Muscle of arm (tissue), 12 donors: ENCODE measurements around the gene USP47. TPM values are rescaled to one million over a fixed set of nuclear protein-coding genes. Genes with fewer than 3 reads are reported as not detected.

ENCODE experiments used
- DNase-seq: peaks from one replicate; pipeline ENCODE4 v3.0.0-alpha.2; 2013
- polyA plus RNA-seq, 12 donors: library from polyadenylated mRNA; unstranded; fragments of 120-200 nt; gene quantifications; one replicate each; pipeline ENCODE4 v1.2.1, GENCODE V29; 2013; ENCODE audit not compliant: insufficient read length in 12 of 12

The USP47 gene
- polyA plus RNA-seq, 12 donors = 60.4 to 85.4 (median 71.5) TPM; not detected in 1

GRCh38 chr11:11979488-11980117 lies 137.8 kb downstream of the USP47 start:
- DNase-seq = peak; percentile 56

GRCh38 chr11:11980200-11980599 lies 138.4 kb downstream of the USP47 start:
- DNase-seq = no peak

DNA sequence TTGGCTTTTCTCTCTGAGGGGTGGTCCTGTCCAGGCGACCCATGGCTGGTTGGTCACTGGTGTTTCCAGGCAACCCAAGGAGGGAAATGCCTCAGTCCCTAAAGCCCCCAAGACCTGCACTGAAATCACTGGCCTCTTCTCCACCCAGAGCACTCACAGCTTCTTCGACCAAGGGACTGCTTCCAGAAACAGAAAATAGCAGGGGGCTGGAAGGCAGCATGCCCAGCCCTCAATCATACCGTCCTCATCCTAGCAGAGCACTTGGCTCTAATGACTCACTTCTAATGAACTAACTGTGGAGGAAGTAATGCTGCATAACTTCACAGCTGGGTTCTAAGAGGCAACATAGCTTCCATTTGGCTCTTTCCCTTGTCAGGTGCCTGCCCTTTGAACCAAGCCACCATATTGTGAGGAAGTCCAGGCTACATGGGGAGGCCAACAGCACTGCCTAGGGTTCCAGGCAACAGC lies 139.1 kb downstream of the USP47 start:
- no peak for DNase-seq

DNA sequence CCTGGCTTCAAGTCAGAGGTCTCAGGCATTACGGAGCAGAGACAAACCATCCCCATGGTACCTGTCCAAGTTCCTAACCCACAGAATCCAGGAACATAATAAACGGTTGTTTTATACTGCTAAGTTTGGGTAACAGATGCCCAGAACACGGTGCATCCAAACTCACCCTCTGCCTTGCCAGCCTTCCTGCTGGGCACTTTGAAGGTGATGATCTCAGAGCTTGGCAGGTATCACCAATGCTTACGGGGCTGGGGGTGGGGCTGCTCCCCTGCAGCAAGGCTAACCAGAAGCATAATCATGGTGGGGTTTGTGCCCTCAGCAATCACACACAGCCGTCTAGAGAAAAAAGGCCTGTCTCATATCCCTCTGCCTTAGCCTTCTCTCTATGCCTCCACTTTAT lies 139.6 kb downstream of the USP47 start:
- DNase-seq = no peak

GRCh38 chr11:11981840-11982239 lies 140.1 kb downstream of the USP47 start:
- DNase-seq = no peak

- no peak for DNase-seq
These were observed 140.7 kb downstream of the USP47 start for GRCh38 chr11:11982461-11982860.

DNA sequence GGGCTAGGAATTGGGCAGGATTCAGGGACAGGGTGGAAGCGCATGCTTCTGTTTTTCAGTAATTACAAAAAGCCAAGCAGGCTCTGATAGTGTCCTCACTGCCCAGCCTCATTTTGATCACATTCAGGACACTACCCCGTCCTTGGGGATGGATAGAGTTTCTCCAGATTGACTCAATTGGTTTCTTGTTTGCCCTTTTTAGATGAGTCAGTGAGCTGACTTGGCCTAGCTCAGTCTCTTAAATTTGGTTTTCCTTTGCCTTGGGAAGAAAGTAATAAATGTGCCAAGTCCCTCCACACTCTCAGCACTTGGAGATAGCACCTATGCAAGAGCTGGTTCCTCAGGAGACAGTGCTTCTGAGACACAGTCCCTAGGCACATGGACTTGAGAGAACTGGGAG lies 141.2 kb downstream of the USP47 start:
- DNase-seq = no peak

DNA sequence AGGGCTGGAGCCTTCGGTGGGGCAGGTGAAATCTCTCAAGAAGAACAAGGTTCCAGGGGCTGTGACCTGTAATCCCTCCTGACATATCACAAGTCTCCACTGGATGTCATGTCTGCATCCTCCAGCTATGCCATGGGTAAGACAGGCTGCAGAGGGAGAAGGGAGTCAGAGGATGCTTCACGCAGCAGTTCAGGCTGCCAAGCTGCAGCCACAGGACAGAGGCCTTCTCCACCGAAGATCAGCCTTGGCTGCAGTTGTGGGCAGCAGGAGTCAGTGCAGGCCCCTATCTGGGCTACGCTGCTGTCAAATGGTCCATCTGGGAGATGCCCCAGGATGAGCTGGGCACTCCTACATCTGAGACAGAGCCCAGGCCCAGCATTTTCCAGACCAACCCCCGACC lies 141.7 kb downstream of the USP47 start:
- DNase-seq = no peak

DNA sequence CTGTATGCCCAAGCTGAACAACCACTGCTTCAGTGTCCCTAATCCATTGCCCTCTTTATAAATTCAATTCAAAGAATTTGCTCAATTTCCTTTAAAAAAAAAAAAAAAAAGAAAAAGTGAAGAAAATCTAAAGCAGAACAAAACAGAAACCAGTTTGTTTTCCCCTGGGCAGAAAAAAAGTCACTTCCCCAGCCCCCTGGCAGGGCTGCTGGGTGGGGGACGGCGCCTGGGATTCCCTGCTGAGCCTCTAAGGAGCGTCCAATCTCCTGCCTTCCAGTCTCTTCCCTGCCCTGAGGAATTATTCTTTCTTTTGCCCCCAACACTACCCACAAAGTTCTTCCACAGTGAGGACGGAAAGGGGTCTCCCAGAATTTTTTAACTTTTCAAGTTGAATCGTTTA lies 142.8 kb downstream of the USP47 start:
- no peak for DNase-seq

- DNase-seq = no peak
These were observed 143.4 kb downstream of the USP47 start for GRCh38 chr11:11985016-11985715.

GRCh38 chr11:11985954-11986949 lies 144.5 kb downstream of the USP47 start:
- DNase-seq = no peak

DNA sequence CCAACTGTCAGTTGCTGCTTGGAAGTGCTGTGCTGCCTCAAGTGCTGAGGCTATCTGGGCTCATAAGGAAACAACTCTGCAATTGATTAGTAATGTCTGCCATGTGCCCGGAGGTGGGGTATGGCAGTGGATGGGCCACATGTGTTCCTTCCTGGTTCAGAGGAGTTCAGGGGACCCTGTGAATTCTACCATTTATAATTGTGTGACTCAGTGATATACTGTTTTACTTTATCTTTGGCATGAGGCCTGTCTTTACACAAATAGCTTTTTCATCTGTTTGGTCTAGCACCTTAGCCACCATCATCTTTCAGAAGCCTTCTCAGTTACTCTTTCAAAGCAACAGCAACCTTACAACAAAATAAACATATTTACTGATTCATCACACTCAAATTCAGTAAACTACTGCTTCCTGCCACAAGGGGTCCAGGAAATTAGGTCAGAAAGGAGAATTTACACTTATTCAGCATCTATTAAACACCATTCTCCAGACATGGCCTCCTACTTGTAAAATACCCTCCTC lies 145.8 kb downstream of the USP47 start:
- no peak for DNase-seq

DNA sequence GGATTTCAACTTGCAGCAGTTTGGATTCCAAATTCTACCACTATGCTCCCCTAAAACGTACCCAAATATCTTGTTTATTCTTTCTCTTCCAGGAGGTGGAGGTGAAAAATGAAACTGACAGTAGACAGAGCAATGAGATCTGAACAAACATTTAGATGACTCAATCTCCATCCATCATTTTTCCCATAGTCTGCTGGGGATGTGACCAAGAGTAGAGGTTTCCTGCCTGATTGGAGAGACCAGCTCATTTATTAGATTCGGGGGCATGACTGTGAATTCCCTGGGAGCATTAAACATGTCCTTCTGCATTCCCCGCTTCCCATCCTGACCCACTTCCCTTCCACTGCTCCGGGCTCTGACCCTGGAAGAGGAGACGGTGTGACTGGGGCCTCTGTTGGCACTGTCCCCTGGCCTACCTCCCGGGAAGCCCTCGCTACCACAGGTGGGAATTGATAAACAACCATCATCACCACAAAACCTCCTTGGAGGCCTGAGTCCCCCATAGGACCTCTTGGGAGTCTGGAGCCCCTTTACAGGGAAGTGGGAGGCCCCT lies 146.4 kb downstream of the USP47 start:
- DNase-seq = no peak

DNA sequence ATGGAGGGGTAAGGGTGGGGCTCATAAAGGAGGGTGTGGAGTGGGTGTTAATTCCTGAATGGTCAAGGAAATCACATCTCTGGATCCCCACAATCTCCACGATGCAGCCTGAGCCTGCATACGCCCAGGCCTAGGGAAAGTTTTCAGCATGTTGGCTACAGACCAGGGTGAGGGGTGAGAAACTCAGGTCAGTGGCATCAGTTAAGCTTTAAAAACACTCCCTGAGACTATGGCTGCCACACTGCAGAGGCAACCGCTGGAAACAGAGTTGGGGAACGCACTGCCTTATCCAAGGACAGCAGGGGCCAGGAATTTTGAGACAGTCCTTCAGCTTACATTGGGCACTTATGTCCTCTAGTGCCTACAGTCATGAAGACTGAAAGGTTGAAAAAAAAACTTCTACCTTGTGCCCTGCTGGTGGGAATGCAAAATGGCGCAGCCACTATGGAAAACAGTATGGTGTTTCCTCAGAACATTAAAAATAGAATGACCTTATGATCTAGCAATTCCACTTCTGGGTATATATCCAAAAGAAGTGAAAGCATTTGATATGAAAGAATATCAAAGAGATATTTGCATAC lies 147.0 kb downstream of the USP47 start:
- no peak for DNase-seq

DNA sequence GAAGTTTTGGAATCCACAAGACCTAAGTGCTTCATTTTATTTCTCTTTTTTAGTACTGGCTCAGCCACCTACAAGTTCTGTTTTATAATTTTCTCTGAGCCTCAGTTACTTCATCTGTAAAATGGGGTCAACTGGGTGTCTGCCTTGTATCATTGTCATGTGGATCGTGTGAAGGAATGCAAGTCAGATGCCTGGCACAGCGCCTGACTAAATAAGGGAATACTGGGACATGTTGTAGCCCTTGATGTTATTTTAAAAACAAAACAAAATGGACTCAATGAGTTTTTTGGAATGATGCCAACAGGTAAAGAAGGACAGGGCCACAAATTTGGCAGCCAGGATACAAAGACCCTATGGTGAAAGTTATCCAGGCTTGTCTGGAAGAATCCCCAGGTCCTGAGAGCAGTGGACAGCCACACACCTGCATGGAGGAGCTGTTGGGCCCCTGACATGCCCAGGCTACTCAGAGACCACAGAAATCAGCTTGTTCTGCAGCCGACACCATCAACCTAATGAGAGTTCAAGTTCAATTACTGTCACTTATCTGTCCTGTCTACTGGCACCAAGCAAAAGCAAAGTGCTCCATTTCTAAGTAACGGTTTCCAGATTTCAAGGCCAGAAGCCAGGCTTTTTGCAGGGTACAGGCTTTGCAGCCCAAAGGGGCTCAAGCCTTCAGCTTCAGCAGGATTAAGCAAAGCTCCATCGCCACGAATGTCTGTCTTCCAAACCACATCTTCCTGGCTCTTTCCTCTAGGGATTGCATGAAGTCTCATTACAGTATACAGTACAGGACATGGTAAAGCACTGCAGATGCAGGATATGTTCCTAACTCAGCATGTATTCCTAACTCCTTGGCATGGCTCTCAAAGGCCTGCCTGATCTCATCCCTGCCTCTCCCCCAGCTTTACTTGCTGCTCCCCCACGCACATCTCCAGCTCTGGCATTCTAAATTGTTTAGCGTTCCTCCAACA lies 148.3 kb downstream of the USP47 start:
- no peak for DNase-seq

DNA sequence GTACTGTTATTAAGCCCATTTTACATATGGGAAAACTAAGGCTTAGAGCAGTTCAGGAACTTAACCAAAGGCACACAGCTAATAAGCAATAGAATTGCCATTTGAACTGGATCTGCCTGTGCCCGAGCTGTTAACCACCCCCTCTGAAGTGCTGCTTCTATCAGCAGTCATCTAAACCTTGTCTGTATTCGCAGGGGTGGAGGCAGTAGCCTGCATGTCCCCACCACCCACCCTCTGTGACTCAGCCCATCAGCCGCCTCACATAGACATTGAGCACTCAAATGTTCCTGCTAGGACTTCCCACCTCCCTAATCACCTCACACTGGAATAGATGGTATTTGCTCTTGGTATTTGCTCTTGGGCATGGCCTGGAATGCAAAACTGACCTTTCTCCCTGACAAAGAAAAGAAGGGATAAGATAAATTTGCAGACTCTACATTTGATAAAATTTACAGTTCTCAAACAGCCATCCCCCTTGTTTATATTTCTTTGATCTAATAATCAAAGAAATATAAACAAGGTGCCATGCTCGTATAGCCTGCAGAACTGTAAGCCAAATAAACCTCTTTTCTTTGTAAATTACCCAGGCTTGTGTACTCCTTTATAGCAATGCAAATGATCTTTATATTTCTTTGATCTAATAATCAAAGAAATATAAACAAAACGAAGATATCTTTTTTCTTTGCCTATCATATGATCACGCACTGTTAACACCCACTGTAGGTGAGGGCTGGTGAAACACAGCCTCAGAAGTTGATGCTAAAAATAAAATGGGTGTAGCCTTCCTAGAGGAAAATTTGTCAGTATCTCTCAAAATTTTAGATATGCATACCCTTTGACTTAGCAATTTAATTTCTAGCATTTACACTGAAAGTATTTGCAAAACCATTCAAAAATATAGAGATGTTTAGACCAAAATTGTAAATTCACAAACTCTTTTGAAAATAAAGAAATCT lies 150.8 kb downstream of the USP47 start:
- DNase-seq = no peak

DNA sequence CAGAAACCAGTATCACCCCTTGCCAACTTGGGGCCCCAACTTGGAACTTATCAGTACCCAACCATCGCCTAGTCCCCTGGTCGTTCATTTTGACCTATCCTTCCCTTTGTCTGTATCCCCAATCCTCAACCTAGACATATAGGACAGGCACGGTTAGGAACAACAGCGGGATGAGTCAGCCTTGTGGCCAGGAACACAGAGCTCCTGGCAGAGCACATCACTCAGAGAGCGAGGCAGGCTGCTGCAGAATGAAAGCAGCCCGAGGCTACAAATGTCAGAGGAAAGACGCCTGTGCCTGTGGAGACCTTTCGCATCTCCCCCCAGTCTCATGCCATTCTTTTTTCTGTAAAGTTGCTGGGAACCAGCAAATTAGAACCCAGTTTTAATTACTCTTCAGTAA lies 152.1 kb downstream of the USP47 start:
- DNase-seq = no peak

DNA sequence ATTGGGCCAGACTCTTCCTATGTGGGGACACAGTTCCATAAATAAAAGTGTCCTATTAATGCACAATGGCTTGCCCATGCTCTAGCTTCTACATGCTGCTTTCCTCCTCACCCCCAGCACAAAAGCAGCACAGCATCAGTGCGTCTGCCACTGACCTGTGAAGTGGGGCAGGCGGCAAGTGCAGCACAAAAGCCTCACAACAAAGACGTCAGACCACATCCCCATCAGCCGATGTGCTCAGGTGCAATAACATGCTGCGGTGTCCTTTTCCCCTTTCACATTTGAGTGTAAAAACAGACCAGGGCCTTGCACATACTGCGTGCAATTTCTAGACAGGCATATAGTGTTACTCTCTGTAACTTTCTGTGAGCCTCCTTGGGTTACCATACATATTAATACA lies 153.8 kb downstream of the USP47 start:
- no peak for DNase-seq
